ENCODE measurements around the gene FGF4.

FGF4 gene

GRCh38 chr11:69807106-69807815 is 32.1 kb upstream of the FGF4 start:
- DNase-seq: no peak

DNA sequence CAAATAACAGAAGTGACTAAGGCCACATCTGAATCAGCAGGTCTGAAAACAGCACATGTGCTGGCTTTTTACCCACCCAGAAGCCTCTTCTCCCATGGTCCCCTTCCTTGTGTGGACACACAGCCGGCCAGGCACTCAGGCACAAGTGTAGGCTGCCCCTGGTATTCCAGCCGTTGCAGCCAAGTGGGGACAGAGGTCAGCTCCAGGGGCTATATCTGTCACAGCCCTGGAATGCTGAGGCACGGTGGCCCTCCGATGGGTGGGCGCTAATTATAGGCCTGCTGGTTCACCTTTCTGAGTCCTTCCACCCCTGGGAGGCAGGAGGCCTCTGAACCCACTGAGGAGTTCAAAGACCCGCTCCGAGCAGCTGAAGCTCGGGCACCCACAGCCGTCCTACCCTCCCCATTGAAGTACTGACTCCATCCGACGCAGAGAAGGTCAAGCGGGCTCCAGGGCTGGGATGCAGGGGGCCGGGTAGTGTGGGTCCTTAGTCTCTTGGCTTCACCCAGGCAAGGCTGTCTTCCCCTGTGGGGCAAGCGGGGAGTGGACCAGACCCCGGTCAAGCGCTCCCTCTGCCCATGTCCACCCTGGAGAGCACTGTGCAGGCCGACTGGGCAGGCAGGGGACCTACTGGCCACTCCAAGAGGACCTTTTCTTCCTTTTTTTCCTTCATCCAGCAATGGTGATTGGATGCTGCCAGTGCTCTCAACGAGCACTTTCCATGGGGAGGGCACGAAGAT is 29.8 kb upstream of the FGF4 start:
- DNase-seq: no peak

- DNase-seq: no peak
Observed at GRCh38 chr11:69803604-69804218, 28.6 kb upstream of the FGF4 start.

GRCh38 chr11:69803022-69803421 is 27.9 kb upstream of the FGF4 start:
- DNase-seq: no peak

DNA sequence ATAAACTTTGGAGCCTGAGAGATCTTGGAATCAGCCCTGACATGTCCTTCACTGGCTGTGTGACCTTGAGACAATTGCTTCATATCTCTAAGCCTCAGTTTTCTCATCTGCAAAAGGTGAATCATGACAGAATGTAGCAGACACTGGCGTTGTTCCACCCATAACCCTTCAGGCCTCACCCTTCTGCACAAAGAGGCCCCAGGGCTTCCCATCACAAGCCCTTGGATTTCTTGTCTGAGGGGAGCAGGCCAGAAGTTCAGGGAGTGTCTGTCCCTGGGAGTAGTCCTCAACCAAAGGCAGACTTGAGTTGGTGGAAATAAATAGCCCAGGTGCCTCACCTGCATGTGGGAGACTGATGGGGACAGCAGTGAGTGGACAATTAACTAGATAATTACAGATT is 27.4 kb upstream of the FGF4 start:
- no peak for DNase-seq

DNA sequence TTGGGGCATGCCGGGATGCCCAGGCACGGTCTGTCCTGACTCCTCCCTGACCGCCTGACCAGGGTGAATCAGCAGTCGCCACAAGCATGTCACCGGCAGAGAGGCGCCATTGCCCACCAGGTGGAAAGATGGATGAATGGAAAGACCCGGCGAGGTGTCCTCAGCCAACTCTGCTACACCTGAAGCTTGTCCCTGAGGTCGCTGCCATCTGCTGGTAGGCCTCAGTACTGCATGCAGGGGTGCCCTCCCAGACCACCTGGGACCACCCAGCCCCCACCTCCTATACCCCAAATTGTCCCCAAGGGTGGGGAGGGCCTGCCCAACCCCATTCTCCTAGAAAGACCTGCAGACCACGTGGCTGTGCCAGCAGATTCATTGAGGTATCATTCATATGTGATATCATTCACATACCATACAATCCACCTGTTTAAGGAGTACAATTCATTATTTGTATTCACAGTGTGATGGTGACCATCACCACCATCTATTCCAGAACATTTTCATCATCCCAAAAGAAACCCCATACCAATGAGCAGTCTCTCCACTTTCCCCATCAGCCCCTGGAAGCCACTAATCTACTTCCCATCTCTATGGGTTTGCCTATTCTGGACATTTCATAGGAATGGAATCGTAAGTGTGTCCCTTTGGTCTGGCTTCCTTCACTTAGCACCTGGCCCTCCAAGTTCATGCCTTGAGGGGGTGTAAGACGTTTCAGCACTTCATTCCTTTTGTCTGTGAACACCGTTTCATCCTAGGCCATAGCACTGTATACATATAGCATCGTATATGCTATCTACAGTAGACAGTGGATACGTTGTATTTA is 26.6 kb upstream of the FGF4 start:
- peak in 1 of 2 donors; percentile 21 for DNase-seq

GRCh38 chr11:69800278-69800677 is 25.1 kb upstream of the FGF4 start:
- no peak for DNase-seq

GRCh38 chr11:69799582-69799981 is 24.4 kb upstream of the FGF4 start:
- DNase-seq: no peak

GRCh38 chr11:69799097-69799496 is 24.0 kb upstream of the FGF4 start:
- DNase-seq: no peak

DNA sequence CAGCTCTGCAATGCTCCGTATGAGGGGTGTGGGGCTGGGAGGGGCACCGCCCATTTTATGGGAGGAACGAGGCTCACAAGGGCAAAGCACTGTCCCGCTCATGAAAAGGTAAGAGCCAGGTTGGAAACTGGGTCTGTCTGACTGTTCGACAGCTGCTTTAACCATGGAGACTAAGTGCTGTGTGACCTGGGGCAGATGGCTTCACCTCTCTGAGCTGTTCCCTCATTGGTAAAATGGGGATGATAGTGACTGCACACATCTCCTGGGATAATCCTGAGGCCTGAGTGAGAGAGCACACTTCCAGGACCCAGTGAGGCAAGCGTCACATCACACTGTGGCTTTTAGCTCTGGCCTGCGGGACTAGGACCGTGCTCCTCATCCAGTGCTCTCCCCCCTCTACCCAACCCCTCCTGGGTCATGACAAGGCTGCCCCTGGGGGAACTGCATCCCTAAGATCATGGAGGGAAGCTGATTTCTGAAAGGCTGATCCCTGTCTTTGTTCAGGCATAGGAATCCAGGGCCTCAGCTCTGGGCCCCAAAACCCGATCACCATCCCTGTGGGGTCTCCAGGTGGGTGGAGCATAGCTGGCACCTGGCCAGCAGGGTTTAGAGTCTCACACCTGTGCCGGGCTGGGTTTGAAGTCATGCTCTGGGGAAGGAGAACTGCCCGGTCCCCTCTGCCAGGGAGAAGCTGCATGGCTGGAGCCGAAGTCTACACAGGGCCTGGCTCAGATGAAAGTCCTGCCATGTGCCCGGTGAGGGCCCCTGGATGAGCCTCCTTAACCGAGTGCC is 22.8 kb upstream of the FGF4 start:
- DNase-seq: no peak

GRCh38 chr11:69797156-69797555 is 22.0 kb upstream of the FGF4 start:
- DNase-seq: no peak

GRCh38 chr11:69796063-69796462 is 20.9 kb upstream of the FGF4 start:
- DNase-seq: no peak

GRCh38 chr11:69791276-69792180 is 16.4 kb upstream of the FGF4 start:
- DNase-seq: no peak

- no peak for DNase-seq
Observed at GRCh38 chr11:69788956-69789355, 13.8 kb upstream of the FGF4 start.

GRCh38 chr11:69787906-69788305 is 12.8 kb upstream of the FGF4 start:
- DNase-seq: no peak

DNA sequence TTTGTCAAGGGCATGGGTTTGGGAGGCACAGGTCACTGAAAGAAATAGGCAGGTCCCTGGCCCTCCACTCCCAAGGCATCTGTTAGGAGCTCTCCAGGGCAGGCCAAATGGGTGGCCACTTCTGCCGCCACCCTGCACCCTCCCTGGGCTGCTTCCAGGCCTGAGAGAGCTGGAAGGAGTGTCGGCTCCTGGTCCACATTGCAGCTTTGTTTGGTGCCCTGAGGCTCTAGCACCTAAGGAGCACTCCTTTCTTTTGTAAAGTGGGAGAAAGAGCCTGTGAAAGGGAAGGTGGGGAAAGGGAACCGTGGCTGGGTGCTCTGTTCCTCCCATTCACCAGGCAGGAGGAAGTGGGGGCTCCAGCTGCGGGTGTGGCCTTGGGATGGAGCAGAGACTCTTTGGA is 12.3 kb upstream of the FGF4 start:
- DNase-seq: no peak

GRCh38 chr11:69781241-69781640 is 6.1 kb upstream of the FGF4 start:
- no peak for DNase-seq

DNA sequence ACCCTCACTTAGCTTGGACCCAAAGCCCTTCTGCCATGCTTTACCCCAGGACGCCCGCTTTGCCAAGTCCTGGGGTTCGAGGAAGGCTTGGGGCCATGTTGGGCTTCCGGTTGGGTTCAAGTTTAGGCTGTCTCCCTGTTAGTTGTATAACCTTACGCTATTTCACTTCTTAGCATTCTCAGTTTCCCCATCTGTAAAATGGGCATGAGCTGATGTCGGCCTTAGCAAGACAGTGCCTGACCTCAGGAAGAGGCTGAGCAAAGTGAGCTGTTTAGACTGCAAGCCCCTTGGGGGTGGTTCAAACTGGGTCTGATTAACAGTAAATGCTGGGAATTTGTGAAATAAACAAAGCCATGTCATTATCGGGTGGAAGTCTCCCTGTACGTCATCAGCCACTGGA is 3.2 kb upstream of the FGF4 start:
- DNase-seq: no peak

DNA sequence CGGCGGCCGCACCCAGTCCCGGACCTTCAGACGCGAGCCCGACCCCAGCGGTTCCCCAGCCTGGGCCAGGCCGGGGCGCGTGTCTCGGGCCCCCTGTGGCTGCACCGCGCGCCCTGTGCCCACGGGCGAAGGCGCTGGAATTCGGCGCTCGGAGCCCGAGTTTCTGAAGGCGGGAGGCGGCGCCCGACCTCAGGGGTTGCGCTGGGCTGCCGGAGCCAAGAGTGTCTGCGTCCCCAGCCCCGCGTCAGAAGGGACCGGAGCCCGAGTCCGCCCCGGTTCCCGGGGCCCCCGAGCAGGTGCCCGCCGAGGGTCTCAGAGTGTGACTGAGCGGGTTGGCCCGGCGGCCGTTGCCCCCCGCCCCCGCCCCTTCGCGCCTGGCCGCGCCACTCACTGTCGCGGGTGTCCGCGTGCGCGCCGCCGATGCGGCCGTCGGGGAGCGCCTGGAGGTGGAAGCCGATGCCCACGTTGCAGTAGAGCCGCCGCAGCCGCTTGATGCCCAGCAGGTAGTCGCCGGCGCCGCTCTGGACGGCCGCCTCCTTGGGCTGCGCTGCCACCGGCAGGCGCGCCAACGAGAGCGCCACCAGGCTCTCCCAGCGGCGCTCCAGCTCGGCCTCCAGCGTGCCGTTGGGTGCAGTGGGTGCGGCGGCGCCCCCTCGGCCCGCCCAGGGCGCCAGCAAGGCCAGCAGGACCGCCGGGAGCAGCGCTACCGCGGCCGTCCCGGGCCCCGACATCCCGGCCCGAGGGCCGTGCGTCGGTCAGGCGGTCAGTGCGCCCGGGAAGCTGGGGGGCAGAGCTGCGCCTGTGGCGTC is 583 bp downstream of the FGF4 start:
- no peak for DNase-seq

- no peak for DNase-seq
Observed at GRCh38 chr11:69773626-69774353, 1.4 kb downstream of the FGF4 start.
